ENCODE results near the gene RPS19.

GRCh38 chr19:41921577-41922576 is 61.8 kb downstream of the RPS19 start:
- TF ChIP-seq, protein P1, sequence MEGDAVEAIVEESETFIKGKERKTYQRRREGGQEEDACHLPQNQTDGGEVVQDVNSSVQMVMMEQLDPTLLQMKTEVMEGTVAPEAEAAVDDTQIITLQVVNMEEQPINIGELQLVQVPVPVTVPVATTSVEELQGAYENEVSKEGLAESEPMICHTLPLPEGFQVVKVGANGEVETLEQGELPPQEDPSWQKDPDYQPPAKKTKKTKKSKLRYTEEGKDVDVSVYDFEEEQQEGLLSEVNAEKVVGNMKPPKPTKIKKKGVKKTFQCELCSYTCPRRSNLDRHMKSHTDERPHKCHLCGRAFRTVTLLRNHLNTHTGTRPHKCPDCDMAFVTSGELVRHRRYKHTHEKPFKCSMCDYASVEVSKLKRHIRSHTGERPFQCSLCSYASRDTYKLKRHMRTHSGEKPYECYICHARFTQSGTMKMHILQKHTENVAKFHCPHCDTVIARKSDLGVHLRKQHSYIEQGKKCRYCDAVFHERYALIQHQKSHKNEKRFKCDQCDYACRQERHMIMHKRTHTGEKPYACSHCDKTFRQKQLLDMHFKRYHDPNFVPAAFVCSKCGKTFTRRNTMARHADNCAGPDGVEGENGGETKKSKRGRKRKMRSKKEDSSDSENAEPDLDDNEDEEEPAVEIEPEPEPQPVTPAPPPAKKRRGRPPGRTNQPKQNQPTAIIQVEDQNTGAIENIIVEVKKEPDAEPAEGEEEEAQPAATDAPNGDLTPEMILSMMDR (IDR thresholded peaks at IDR 0.05) = no peak
- TF ChIP-seq POLR2AphosphoS5 (IDR thresholded peaks at IDR 0.05; ENCODE audit: low read depth, low read length) = no peak
- no peak for TF ChIP-seq SIN3A (IDR thresholded peaks at IDR 0.05; ENCODE audit: borderline replicate concordance, insufficient read depth, low read depth, low read length)
